ENCODE measurements around the gene MEIKIN.

DNA sequence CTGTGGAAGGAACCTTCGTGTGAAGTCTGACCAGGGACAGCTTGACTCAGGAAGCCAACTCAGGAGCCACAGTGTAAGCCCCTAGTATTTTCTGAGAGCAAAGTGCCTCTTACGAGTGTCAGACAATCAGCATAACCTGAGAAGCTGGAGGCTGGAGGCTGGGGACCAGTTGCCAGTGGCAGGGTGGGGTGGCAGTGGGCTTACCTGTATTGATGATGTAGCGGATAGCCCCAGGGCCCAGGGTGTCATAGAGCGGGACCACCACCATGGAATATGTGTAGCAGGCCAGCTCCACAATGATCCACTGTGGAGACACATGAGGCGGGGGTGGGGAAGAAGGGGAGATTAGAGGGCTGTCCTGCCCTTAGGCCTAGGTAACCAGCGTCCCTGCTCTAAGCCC is 43.1 kb upstream of the MEIKIN start:
- no peak for TF ChIP-seq CTCF (IDR thresholded peaks at IDR 0.05; ENCODE audit: low read depth, low read length)
- no peak for TF ChIP-seq POLR2A (IDR thresholded peaks at IDR 0.05; ENCODE audit: extremely low read depth, insufficient read length)
- TF ChIP-seq MYC (IDR thresholded peaks at IDR 0.05; ENCODE audit: low read depth, low read length): no peak

All from NB4 (cell line).